Measurements from ENCODE around the gene IAPP.

- TF ChIP-seq CTCF (IDR thresholded peaks at IDR 0.05; ENCODE audit: low read length) (no peak), EZH2 (IDR thresholded peaks at IDR 0.05; ENCODE audit: borderline replicate concordance, low read length) (no peak)
These were observed 49.0 kb upstream of the IAPP start for GRCh38 chr12:21323736-21324135.
